Measurements from ENCODE around the gene ALDH1B1. TPM values are rescaled to one million over a fixed set of nuclear protein-coding genes. Genes with fewer than 3 reads are reported as not detected.

ALDH1B1 gene
- total RNA-seq = 9.0 and 9.8 TPM in 2 replicates

GRCh38 chr9:38392235-38393127 lies at the start of gene ALDH1B1:
ALDH1B1 (plus strand) TSS chr9:38392702; CDS start chr9:38395749, 3,047 bp downstream.
- no peak for TF ChIP-seq CTCF (IDR thresholded peaks at IDR 0.05)
- DNase-seq (peak; percentile 74), ATAC-seq (ENCODE audit: low read depth) (peak; percentile 99)
- Mint-ChIP-seq H3K9me3 (no peaks in the 10 kb centered on the region), H3K27me3 (peaks cover 6% of the 10 kb centered on the region), H3K27ac (peak within 1 kb of the TSS; percentile 79), H3K4me3 (peak within 1 kb of the TSS; percentile 94), H3K4me1 (peaks cover 16% of the 10 kb centered on the region), H3K36me3 (ENCODE audit: low read depth) (peaks cover 21% of the 10 kb centered on the region)
- POLR2A ChIA-PET = interaction anchor here (0.7 to 1.1 kb wide), 2 partner anchors 35 to 324 kb away, joined by 3 read pairs; partner anchors contain the start of gene SHB
- intact Hi-C loops (cut with micrococcal nuclease) = loop anchor here (1.0 to 10.0 kb wide), 2 partner anchors 328 to 488 kb away; partner anchors contain the start of genes SHB and SLC25A51
- CTCF ChIA-PET = interaction anchor here (1.0 kb wide), 1 partner anchor 476 kb away, joined by 3 read pairs; no protein-coding TSS in a partner anchor

GRCh38 chr9:38343037-38343436 lies 49.5 kb upstream of the ALDH1B1 start:
- no peaks in the 10 kb centered on the region for H3K36me3 Mint-ChIP-seq (ENCODE audit: low read depth)
- ATAC-seq (ENCODE audit: low read depth) (no peak), DNase-seq (no peak)
- peaks cover 9% of the 10 kb centered on the region for H3K27me3 Mint-ChIP-seq
- no peak for TF ChIP-seq CTCF (IDR thresholded peaks at IDR 0.05)
- no peak overlapping the region for H3K4me3 Mint-ChIP-seq
- H3K4me1 Mint-ChIP-seq = no peaks in the 10 kb centered on the region
- intact Hi-C loops (cut with micrococcal nuclease) = no loop called here
- POLR2A ChIA-PET = no interaction called here
- H3K27ac Mint-ChIP-seq = no peak overlapping the region
- CTCF ChIA-PET = no interaction called here
- no peaks in the 10 kb centered on the region for H3K9me3 Mint-ChIP-seq

- H3K9me3 Mint-ChIP-seq = no peaks in the 10 kb centered on the region
Observed at GRCh38 chr9:38343552-38343951, 49.0 kb upstream of the ALDH1B1 start.

GRCh38 chr9:38344566-38345324 lies 47.8 kb upstream of the ALDH1B1 start:
- H3K27me3 Mint-ChIP-seq = peaks cover 15% of the 10 kb centered on the region
- no peaks in the 10 kb centered on the region for H3K4me1 Mint-ChIP-seq
- no peak for DNase-seq
- H3K27ac Mint-ChIP-seq = no peak overlapping the region
- ChIA-PET POLR2A (no interaction called here), CTCF (no interaction called here)
- no peaks in the 10 kb centered on the region for H3K36me3 Mint-ChIP-seq (ENCODE audit: low read depth)
- intact Hi-C loops (cut with micrococcal nuclease) = no loop called here
- ATAC-seq (ENCODE audit: low read depth) = no peak
- TF ChIP-seq CTCF (IDR thresholded peaks at IDR 0.05) = no peak
- H3K9me3 Mint-ChIP-seq = no peaks in the 10 kb centered on the region
- no peak overlapping the region for H3K4me3 Mint-ChIP-seq

More at GRCh38 chr9:38343552-38343951, 49.0 kb upstream of the ALDH1B1 start:
- TF ChIP-seq CTCF (IDR thresholded peaks at IDR 0.05) = no peak
- Mint-ChIP-seq H3K36me3 (ENCODE audit: low read depth) (no peaks in the 10 kb centered on the region), H3K4me1 (no peaks in the 10 kb centered on the region), H3K4me3 (no peak overlapping the region), H3K27me3 (peaks cover 9% of the 10 kb centered on the region), H3K27ac (no peak overlapping the region)
- intact Hi-C loops (cut with micrococcal nuclease) = no loop called here
- CTCF ChIA-PET = no interaction called here
- ATAC-seq (ENCODE audit: low read depth) (no peak), DNase-seq (no peak)
- POLR2A ChIA-PET = no interaction called here
